Left ventricle myocardium inferior (tissue), 1 donor: ENCODE results near the gene TMEM270. TPM values are rescaled to one million over a fixed set of nuclear protein-coding genes. Genes with fewer than 3 reads are reported as not detected.

Experiments
- DNase-seq: peaks from one replicate; pipeline ENCODE4 v3.0.0-alpha.2; 2020
- H3K27ac ChIP-seq: fragments of 200-600 bp; replicated peaks from 2 replicates; pipeline ENCODE4 v1.8.0; 2021
- H3K27me3 ChIP-seq: fragments of 200-600 bp; 2 replicates; pipeline ENCODE4 v1.8.0; 2021; ENCODE audit warnings: low read depth
- H3K36me3 ChIP-seq: fragments of 200-600 bp; 2 replicates; pipeline ENCODE4 v1.8.0; 2021
- H3K4me1 ChIP-seq: fragments of 200-600 bp; 2 replicates; pipeline ENCODE4 v1.8.0; 2021
- H3K4me3 ChIP-seq: fragments of 200-600 bp; 2 replicates; pipeline ENCODE4 v1.8.0; 2021; ENCODE audit warnings: mild to moderate bottlenecking, moderate library complexity
- H3K9me3 ChIP-seq: fragments of 200-600 bp; replicated peaks from 2 replicates; pipeline ENCODE4 v1.8.0; 2021
- CTCF ChIP-seq: fragments of 200-600 bp; IDR thresholded peaks from 2 replicates; pipeline ENCODE4 v1.8.0; 2021; ENCODE audit warnings: antibody characterized with exemption, mild to moderate bottlenecking, borderline replicate concordance
- intact Hi-C: fragments of 100-400 bp; cut with micrococcal nuclease; formaldehyde crosslinking; loops from one replicate; pipeline ENCODE4 v1.11.0; 2022
- total RNA-seq: library from RNA; stranded (reverse); fragmentation: NEBNext Ultra II Directional; extraction: Animal tissue kit (Norgen Biotek cat#: 25700); gene quantifications from one replicate; pipeline ENCODE4 v1.2.1, GENCODE V29; 2021
- donor health status: DM: no; HTN: yes; CAD: no; lungs with severe emphysema.

The TMEM270 gene
- total RNA-seq, 1 donor from 2014 or later = not detected

GRCh38 chr7:73893342-73894101 lies 32.6 kb downstream of the TMEM270 start:
- Histone ChIP-seq H3K4me1 (peaks cover 29% of the 10 kb centered on the region), H3K27me3 (peaks cover 10% of the 10 kb centered on the region), H3K9me3 (peaks cover 30% of the 10 kb centered on the region), H3K36me3 (no peaks in the 10 kb centered on the region), H3K4me3 (no peak overlapping the region), H3K27ac (peak overlapping the region; percentile 67)
- intact Hi-C loops = no loop called here
- no peak for TF ChIP-seq CTCF
- DNase-seq = peak; percentile 85

GRCh38 chr7:73894166-73894565 lies 33.2 kb downstream of the TMEM270 start:
- DNase-seq = no peak
- intact Hi-C loops = no loop called here
- H3K4me1 ChIP-seq = peaks cover 26% of the 10 kb centered on the region
- H3K36me3 ChIP-seq = no peaks in the 10 kb centered on the region
- H3K27me3 ChIP-seq = peaks cover 10% of the 10 kb centered on the region
- H3K9me3 ChIP-seq = peaks cover 30% of the 10 kb centered on the region
- TF ChIP-seq CTCF = no peak
- H3K27ac ChIP-seq = peak overlapping the region; percentile 67
- H3K4me3 ChIP-seq = no peak overlapping the region

GRCh38 chr7:73894733-73895551 lies 34.0 kb downstream of the TMEM270 start:
- H3K4me1 ChIP-seq = peaks cover 26% of the 10 kb centered on the region
- intact Hi-C loops = no loop called here
- no peaks in the 10 kb centered on the region for H3K36me3 ChIP-seq
- TF ChIP-seq CTCF = no peak
- peak overlapping the region; percentile 67 for H3K27ac ChIP-seq
- no peak overlapping the region for H3K4me3 ChIP-seq
- peaks cover 10% of the 10 kb centered on the region for H3K27me3 ChIP-seq
- H3K9me3 ChIP-seq = peaks cover 30% of the 10 kb centered on the region
- DNase-seq = peak; percentile 85

- Histone ChIP-seq H3K9me3 (peaks cover 30% of the 10 kb centered on the region), H3K36me3 (no peaks in the 10 kb centered on the region), H3K4me3 (no peak overlapping the region), H3K27me3 (peaks cover 15% of the 10 kb centered on the region), H3K4me1 (peaks cover 26% of the 10 kb centered on the region), H3K27ac (peak overlapping the region; percentile 67)
- no peak for TF ChIP-seq CTCF
- intact Hi-C loops = no loop called here
- no peak for DNase-seq
These were observed 34.7 kb downstream of the TMEM270 start for GRCh38 chr7:73895626-73896025.

- no peak for TF ChIP-seq CTCF
- no peaks in the 10 kb centered on the region for H3K36me3 ChIP-seq
- intact Hi-C loops = no loop called here
- peaks cover 24% of the 10 kb centered on the region for H3K27me3 ChIP-seq
- no peak overlapping the region for H3K4me3 ChIP-seq
- peak overlapping the region; percentile 67 for H3K27ac ChIP-seq
- H3K4me1 ChIP-seq = peaks cover 26% of the 10 kb centered on the region
- DNase-seq = no peak
- peaks cover 30% of the 10 kb centered on the region for H3K9me3 ChIP-seq
These were observed 35.5 kb downstream of the TMEM270 start for GRCh38 chr7:73896454-73896853.
